GM12875 (cell line): Measurements from ENCODE around the gene CDCA3.
"Not testable (repeated sequence)": the region's sequence is repeated elsewhere in the genome, so short reads cannot be mapped to it uniquely, and the experiment has no call there.

ENCODE experiments used
- H3K4me3 ChIP-seq: one replicate; pipeline ENCODE4 v1.5.1; 2011; ENCODE audit warnings: low read depth, low read length, control low read depth
- TF ChIP-seq, protein P1 (sequence below): IDR thresholded peaks from 2 replicates; pipeline ENCODE4 v1.5.1; 2011; ENCODE audit warnings: low read depth, mild to moderate bottlenecking, control low read depth, inconsistent platforms, low read length, moderate library complexity, borderline replicate concordance; ENCODE audit not compliant: insufficient read depth

Gene CDCA3

GRCh38 chr12:6869049-6870021 is 18.2 kb upstream of the CDCA3 start:
- H3K4me3 ChIP-seq: peak overlapping the region; percentile 99
- TF ChIP-seq, protein P1, sequence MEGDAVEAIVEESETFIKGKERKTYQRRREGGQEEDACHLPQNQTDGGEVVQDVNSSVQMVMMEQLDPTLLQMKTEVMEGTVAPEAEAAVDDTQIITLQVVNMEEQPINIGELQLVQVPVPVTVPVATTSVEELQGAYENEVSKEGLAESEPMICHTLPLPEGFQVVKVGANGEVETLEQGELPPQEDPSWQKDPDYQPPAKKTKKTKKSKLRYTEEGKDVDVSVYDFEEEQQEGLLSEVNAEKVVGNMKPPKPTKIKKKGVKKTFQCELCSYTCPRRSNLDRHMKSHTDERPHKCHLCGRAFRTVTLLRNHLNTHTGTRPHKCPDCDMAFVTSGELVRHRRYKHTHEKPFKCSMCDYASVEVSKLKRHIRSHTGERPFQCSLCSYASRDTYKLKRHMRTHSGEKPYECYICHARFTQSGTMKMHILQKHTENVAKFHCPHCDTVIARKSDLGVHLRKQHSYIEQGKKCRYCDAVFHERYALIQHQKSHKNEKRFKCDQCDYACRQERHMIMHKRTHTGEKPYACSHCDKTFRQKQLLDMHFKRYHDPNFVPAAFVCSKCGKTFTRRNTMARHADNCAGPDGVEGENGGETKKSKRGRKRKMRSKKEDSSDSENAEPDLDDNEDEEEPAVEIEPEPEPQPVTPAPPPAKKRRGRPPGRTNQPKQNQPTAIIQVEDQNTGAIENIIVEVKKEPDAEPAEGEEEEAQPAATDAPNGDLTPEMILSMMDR: peak; percentile 88

- TF ChIP-seq, protein P1: peak; percentile 18; the same call in 1 of the 2 replicates
- peak overlapping the region; percentile 99 for H3K4me3 ChIP-seq
Measured at GRCh38 chr12:6868211-6869048, 17.3 kb upstream of the CDCA3 start.

GRCh38 chr12:6867413-6868210 is 16.5 kb upstream of the CDCA3 start, which contains the start of gene TPI1:
Gene TPI1, plus strand, starts transcription at chr12:6867531. Its CDS starts 36 bp downstream, at chr12:6867567.
- TF ChIP-seq, protein P1: no peak

DNA sequence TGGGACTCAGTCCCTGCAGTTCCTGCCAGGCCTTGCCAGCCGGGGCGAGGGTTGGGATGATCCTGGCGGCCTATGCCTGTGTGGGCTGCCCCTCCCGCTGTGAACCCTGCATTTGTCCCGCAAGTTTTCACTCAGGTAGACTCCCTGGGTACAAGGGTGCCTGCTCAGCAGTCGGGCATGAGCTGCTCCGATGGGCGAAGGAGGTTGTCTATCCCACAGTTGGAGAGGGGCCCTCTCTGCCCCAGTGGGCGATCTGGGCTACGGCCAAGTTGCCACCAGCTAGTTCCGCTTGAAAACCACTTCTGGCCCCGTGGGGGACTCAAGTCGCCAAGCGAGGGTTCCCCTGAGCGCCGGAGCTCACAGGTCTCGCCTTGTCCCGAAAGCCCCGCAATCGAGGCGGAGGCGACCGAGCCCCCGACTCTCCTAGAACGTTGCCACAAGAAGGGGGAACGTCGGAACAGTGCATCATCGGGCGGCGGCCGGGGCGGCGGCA is 15.9 kb upstream of the CDCA3 start:
- TF ChIP-seq, protein P1: no peak
- H3K4me3 ChIP-seq: peak overlapping the region; percentile 99

More at GRCh38 chr12:6867413-6868210, 16.5 kb upstream of the CDCA3 start, which contains the start of gene TPI1:
- peak within 1 kb of the TSS; percentile 99 for H3K4me3 ChIP-seq

DNA sequence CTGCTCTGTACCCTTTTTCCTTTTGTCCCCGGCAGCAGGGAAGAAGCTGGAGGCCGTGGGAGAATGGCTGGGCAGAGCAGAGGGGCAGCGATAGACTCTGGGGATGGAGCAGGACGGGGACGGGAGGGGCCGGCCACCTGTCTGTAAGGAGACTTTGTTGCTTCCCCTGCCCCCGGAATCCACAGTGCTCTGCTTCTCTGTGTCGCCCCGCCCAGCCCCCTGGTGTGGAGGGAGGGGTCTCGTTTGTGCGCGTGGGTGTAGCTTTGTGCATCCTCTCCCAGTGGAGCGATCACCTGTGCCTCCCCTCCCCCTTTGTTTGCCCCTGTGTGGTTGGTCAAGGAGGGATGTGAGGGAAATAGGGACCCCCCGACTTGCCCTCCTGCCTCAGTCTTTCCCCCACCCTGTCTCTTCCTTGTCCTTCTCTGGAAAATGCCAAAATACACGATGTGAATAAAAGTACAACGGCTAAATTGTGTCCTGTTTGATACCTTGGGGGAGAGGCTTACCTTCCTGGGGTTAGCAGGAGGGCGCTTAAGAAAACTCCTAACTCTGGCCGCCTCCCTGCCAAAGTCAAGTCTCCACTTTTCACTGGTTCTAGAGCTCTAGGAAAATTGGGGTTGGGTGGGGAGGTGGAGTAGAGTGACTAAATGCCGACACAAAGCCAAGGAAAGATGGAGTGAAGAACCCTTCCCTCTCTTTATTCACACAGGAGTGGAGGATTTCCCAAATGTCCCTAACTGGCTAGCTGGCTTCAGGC is 15.3 kb upstream of the CDCA3 start:
- TF ChIP-seq, protein P1: no peak
- H3K4me3 ChIP-seq: peak overlapping the region; percentile 99

DNA sequence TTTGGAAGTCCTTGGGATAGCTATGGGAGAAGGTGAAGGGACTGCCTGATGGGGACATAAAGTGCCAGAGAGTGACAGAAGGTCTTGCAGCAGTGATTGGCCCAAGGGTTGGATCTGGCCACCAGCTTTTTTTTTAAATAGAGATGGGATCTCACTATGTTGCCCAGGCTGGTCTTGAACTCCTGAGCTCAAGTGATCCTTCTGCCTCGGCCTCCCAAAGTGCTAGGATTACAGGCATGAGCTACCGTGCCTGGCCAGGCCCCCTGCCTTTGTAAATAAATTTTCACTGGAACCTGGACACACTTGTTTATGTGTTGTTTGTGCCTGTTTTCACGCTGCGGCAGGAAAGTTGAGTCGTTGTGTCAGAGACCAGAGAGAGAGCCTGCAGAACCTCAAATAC is 14.2 kb upstream of the CDCA3 start:
- H3K4me3 ChIP-seq: not testable (repeated sequence)
